Nephron progenitor cell (in vitro differentiated cells): ENCODE data around the gene PIAS3.

ENCODE experiments used
- DNase-seq: peaks from one replicate; pipeline ENCODE4 v3.0.0; 2021
- H3K27ac Mint-ChIP-seq: 2 replicates; pipeline ENCODE4 v1.8.0; 2021; ENCODE audit warnings: mild to moderate bottlenecking, moderate library complexity, mixed read lengths
- H3K27me3 Mint-ChIP-seq: 2 replicates; pipeline ENCODE4 v1.8.0; 2021; ENCODE audit warnings: mild to moderate bottlenecking, low read depth, mixed read lengths; ENCODE audit not compliant: poor library complexity
- H3K36me3 Mint-ChIP-seq: 2 replicates; pipeline ENCODE4 v1.8.0; 2021; ENCODE audit warnings: low read depth, mixed read lengths
- H3K4me1 Mint-ChIP-seq: 2 replicates; pipeline ENCODE4 v1.8.0; 2021; ENCODE audit warnings: mixed read lengths
- H3K4me3 Mint-ChIP-seq: 2 replicates; pipeline ENCODE4 v1.8.0; 2021; ENCODE audit warnings: mild to moderate bottlenecking, moderate library complexity, mixed read lengths
- H3K9me3 Mint-ChIP-seq: 2 replicates; pipeline ENCODE4 v1.8.0; 2021; ENCODE audit warnings: mild to moderate bottlenecking, moderate library complexity, mixed read lengths
- CTCF ChIP-seq: fragments of 200-600 bp; sonication (generic); IDR thresholded peaks from 2 replicates; pipeline ENCODE4 v1.5.0; 2021; ENCODE audit warnings: antibody characterized with exemption

The PIAS3 gene

GRCh38 chr1:145857170-145857569 lies 1.7 kb downstream of the PIAS3 start:
- no peak for TF ChIP-seq CTCF
- peaks cover 10% of the 10 kb centered on the region for H3K4me1 Mint-ChIP-seq
- H3K9me3 Mint-ChIP-seq = no peaks in the 10 kb centered on the region
- no peak overlapping the region for H3K27ac Mint-ChIP-seq
- H3K36me3 Mint-ChIP-seq = peaks cover 46% of the 10 kb centered on the region
- peaks cover 7% of the 10 kb centered on the region for H3K27me3 Mint-ChIP-seq
- DNase-seq = no peak
- peak overlapping the region; percentile 59 for H3K4me3 Mint-ChIP-seq

GRCh38 chr1:145855426-145855948 lies 3.4 kb downstream of the PIAS3 start:
- no peak overlapping the region for H3K4me3 Mint-ChIP-seq
- peaks cover 10% of the 10 kb centered on the region for H3K4me1 Mint-ChIP-seq
- H3K27ac Mint-ChIP-seq = no peak overlapping the region
- peaks cover 10% of the 10 kb centered on the region for H3K27me3 Mint-ChIP-seq
- DNase-seq = no peak
- H3K36me3 Mint-ChIP-seq = peaks cover 58% of the 10 kb centered on the region
- TF ChIP-seq CTCF = no peak
- H3K9me3 Mint-ChIP-seq = no peaks in the 10 kb centered on the region

- Mint-ChIP-seq H3K27ac (peak overlapping the region; percentile 13), H3K36me3 (peaks cover 46% of the 10 kb centered on the region), H3K9me3 (no peaks in the 10 kb centered on the region), H3K27me3 (peaks cover 5% of the 10 kb centered on the region), H3K4me1 (peaks cover 7% of the 10 kb centered on the region), H3K4me3 (no peak overlapping the region)
- DNase-seq = peak; percentile 18
- TF ChIP-seq CTCF = peak; percentile 18
These were observed 9.3 kb downstream of the PIAS3 start for GRCh38 chr1:145849356-145850160.

GRCh38 chr1:145847827-145848226 lies 11.1 kb downstream of the PIAS3 start:
- H3K27me3 Mint-ChIP-seq = peaks cover 3% of the 10 kb centered on the region
- H3K4me3 Mint-ChIP-seq = no peak overlapping the region
- DNase-seq = no peak
- no peak for TF ChIP-seq CTCF
- H3K27ac Mint-ChIP-seq = no peak overlapping the region
- peaks cover 32% of the 10 kb centered on the region for H3K36me3 Mint-ChIP-seq
- no peaks in the 10 kb centered on the region for H3K9me3 Mint-ChIP-seq
- peaks cover 7% of the 10 kb centered on the region for H3K4me1 Mint-ChIP-seq

GRCh38 chr1:145846201-145846612 lies 12.7 kb downstream of the PIAS3 start:
- peak; percentile 62 for TF ChIP-seq CTCF
- H3K36me3 Mint-ChIP-seq = peaks cover 34% of the 10 kb centered on the region
- H3K4me3 Mint-ChIP-seq = no peak overlapping the region
- no peak overlapping the region for H3K27ac Mint-ChIP-seq
- DNase-seq = peak; percentile 43
- H3K4me1 Mint-ChIP-seq = peaks cover 7% of the 10 kb centered on the region
- H3K27me3 Mint-ChIP-seq = no peaks in the 10 kb centered on the region
- H3K9me3 Mint-ChIP-seq = no peaks in the 10 kb centered on the region
